Smooth muscle cell (in vitro differentiated cells): ENCODE results near the gene C2orf49. TPM values are rescaled to one million over a fixed set of nuclear protein-coding genes. Genes with fewer than 3 reads are reported as not detected.

Source experiments
- DNase-seq: peaks from one replicate; lab custom pipeline; 2025; ENCODE audit not compliant: unreplicated experiment; lab: John Stamatoyannopoulos, UW
- H2AFZ ChIP-seq: fragments of 200-600 bp; sonication (generic); 2 replicates; pipeline ENCODE4 v1.6.0; 2016; ENCODE audit warnings: antibody characterized with exemption, low read depth, mild to moderate bottlenecking
- H3F3A ChIP-seq: fragments of 200-600 bp; sonication (generic); 2 replicates; pipeline ENCODE4 v1.6.0; 2017; ENCODE audit warnings: antibody characterized with exemption, low read depth
- H3K27ac ChIP-seq: fragments of 200-600 bp; sonication (generic); 2 replicates; pipeline ENCODE4 v1.5.1; 2016; ENCODE audit warnings: low read depth, mild to moderate bottlenecking
- H3K27me3 ChIP-seq: fragments of 200-600 bp; sonication (generic); 2 replicates; pipeline ENCODE4 v1.6.1; 2016; ENCODE audit warnings: low read depth, mild to moderate bottlenecking
- H3K36me3 ChIP-seq: fragments of 200-600 bp; sonication (generic); 2 replicates; pipeline ENCODE4 v1.5.1; 2016; ENCODE audit warnings: low read depth
- H3K4me1 ChIP-seq: fragments of 200-600 bp; sonication (generic); 2 replicates; pipeline ENCODE4 v1.5.1; 2016; ENCODE audit warnings: low read depth
- H3K4me2 ChIP-seq: fragments of 200-600 bp; sonication (generic); 2 replicates; pipeline ENCODE4 v1.6.0; 2016; ENCODE audit warnings: mild to moderate bottlenecking
- H3K4me3 ChIP-seq: fragments of 200-600 bp; sonication (generic); 2 replicates; pipeline ENCODE4 v1.5.1; 2016; ENCODE audit warnings: mild to moderate bottlenecking
- H3K79me2 ChIP-seq: fragments of 200-600 bp; sonication (generic); 2 replicates; pipeline ENCODE4 v1.6.0; 2016; ENCODE audit warnings: low read depth, mild to moderate bottlenecking
- H3K9ac ChIP-seq: fragments of 200-600 bp; sonication (generic); 2 replicates; pipeline ENCODE4 v1.6.0; 2016; ENCODE audit warnings: low read depth
- H3K9me3 ChIP-seq: fragments of 200-600 bp; sonication (generic); replicated peaks from 2 replicates; pipeline ENCODE4 v1.5.1; 2016; ENCODE audit warnings: low read depth
- H4K20me1 ChIP-seq: fragments of 200-600 bp; sonication (generic); 2 replicates; pipeline ENCODE4 v1.6.0; 2016; ENCODE audit warnings: low read depth
- WGBS: methylation state at CpG from one replicate; pipeline ENCODE4 v1.1.7; 2016; ENCODE audit warnings: low lambda C conversion rate; 5-methylcytosine and 5-hydroxymethylcytosine counted together
- polyA plus RNA-seq: library from polyadenylated mRNA; unstranded; fragments of >200 nt; fragmentation: Nextera tagmentation; extraction: Ambion mirVana; gene quantifications from 2 replicates; pipeline ENCODE4 v1.2.1, GENCODE V29; 2016
- total RNA-seq: library from RNA; depleted of rRNA; stranded (reverse); fragments of >200 nt; gene quantifications from 2 replicates; pipeline ENCODE4 v1.2.3, GENCODE V29; 2014
- TF ChIP-seq, protein P1 (sequence below): fragments of 200-600 bp; sonication (generic); IDR thresholded peaks from 2 replicates; pipeline ENCODE4 v1.5.1; 2017; ENCODE audit warnings: borderline replicate concordance, mild to moderate bottlenecking, antibody characterized with exemption; ENCODE audit not compliant: insufficient read depth, poor library complexity, severe bottlenecking

Gene C2orf49
- total and polyA plus RNA-seq, 2 experiments from 2014 or later = 17.9 to 37.7 TPM

DNA sequence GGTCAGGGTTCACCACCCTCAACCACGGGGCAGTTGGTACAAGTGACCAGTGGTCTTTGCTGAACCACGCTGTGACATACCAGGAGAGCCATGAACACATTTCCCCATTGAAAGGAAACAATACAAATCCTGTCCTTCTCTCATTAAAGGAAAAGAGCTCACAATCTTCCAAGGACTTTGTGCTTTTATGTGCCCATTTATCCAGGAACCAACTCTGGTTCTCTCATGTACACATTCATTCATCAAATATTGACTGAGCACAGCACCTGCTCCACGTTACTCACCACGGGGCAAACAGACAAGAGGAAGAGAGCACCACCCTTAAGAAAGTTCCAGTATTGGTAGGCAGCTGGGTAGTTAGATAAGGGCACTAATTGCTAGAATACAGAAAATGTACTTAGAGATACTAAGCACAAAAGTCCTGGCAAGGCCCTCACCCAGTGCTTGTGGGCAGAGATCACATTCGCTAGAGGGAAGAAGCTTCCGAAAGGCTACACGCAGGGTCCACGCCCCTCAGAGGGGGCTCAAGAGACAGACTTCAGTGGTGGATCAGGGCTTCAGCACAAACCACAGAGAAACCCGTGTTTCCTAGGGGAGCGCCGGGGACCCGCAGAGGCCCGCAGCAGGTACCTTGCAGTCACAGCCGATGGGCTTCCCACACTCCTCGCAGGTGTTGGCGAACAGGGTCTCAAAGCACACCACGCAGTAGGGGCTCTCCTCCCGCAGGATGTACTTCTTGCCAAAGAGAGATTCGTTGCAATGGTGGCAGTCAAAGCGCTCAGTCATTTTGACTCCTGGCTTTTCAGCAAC is 48.6 kb downstream of the C2orf49 start:
- H3K9ac ChIP-seq = no peak overlapping the region
- peaks cover 81% of the 10 kb centered on the region for H4K20me1 ChIP-seq
- no peaks in the 10 kb centered on the region for H3K27me3 ChIP-seq
- peaks cover 35% of the 10 kb centered on the region for H3K36me3 ChIP-seq
- H3F3A ChIP-seq = peaks cover 13% of the 10 kb centered on the region
- peaks cover 72% of the 10 kb centered on the region for H3K79me2 ChIP-seq
- no peak overlapping the region for H3K4me2 ChIP-seq
- H2AFZ ChIP-seq = no peak overlapping the region
- H3K4me3 ChIP-seq = no peak overlapping the region
- 98% methylated on average over 20 of the region's 20 CpGs for WGBS
- H3K27ac ChIP-seq = no peak overlapping the region
- H3K9me3 ChIP-seq = no peaks in the 10 kb centered on the region
- peaks cover 4% of the 10 kb centered on the region for H3K4me1 ChIP-seq
- TF ChIP-seq, protein P1, sequence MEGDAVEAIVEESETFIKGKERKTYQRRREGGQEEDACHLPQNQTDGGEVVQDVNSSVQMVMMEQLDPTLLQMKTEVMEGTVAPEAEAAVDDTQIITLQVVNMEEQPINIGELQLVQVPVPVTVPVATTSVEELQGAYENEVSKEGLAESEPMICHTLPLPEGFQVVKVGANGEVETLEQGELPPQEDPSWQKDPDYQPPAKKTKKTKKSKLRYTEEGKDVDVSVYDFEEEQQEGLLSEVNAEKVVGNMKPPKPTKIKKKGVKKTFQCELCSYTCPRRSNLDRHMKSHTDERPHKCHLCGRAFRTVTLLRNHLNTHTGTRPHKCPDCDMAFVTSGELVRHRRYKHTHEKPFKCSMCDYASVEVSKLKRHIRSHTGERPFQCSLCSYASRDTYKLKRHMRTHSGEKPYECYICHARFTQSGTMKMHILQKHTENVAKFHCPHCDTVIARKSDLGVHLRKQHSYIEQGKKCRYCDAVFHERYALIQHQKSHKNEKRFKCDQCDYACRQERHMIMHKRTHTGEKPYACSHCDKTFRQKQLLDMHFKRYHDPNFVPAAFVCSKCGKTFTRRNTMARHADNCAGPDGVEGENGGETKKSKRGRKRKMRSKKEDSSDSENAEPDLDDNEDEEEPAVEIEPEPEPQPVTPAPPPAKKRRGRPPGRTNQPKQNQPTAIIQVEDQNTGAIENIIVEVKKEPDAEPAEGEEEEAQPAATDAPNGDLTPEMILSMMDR = no peak
- DNase-seq = no peak

DNA sequence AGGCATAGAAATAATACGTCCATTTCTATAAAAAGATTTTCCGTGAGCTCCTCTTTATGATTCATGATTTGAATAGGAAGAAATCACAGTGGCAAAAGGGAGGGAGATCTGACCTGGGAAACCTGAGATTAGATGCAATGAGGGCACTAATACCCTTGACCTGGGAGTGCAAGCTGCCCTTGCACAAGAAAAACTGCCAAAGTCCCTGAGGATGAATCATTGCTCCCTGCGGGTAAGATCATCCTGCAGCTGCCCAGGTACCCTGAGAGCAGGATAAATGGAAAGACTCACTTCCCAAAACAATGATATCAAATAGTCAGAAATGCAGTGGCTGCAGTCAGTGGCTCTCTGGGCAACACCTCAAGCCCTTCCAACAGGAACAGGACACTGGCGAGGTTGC is 49.9 kb downstream of the C2orf49 start:
- Histone ChIP-seq H3K4me1 (peaks cover 4% of the 10 kb centered on the region), H2AFZ (no peak overlapping the region), H3K4me2 (no peak overlapping the region), H3K27ac (no peak overlapping the region), H3K27me3 (no peaks in the 10 kb centered on the region), H3K79me2 (peaks cover 84% of the 10 kb centered on the region), H4K20me1 (peaks cover 90% of the 10 kb centered on the region), H3K9ac (no peak overlapping the region), H3K36me3 (peaks cover 35% of the 10 kb centered on the region), H3K4me3 (no peak overlapping the region), H3F3A (peaks cover 9% of the 10 kb centered on the region), H3K9me3 (no peaks in the 10 kb centered on the region)
- TF ChIP-seq, protein P1 = no peak
- DNase-seq = no peak
- 92% methylated on average over 4 of the region's 4 CpGs for WGBS

DNA sequence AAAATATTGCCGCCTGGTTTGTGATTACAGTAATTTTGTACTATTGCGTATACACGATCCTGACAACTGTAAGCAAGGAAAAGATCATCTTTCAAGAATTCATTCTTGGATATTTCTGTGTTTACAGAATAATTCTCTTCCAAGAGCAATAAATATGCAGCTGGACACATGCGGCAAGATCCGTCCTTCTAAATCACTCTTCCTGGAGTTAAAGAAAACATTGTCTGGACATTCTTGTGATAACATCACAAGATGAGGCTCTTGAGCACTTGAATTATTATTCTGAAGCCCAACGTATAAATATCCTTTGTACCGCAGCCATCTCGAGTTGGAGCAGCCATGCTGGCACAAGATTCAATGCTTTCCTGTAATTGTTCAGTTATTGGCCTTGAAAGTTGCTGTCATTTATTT is 51.6 kb downstream of the C2orf49 start:
- no peaks in the 10 kb centered on the region for H3K9me3 ChIP-seq
- 57% methylated on average over 8 of the region's 8 CpGs for WGBS
- H3K36me3 ChIP-seq = peaks cover 21% of the 10 kb centered on the region
- no peak overlapping the region for H3K4me3 ChIP-seq
- no peak for DNase-seq
- H3K79me2 ChIP-seq = peaks cover 94% of the 10 kb centered on the region
- H3K9ac ChIP-seq = no peak overlapping the region
- peaks cover 4% of the 10 kb centered on the region for H3K4me1 ChIP-seq
- peaks cover 97% of the 10 kb centered on the region for H4K20me1 ChIP-seq
- TF ChIP-seq, protein P1 = no peak
- H3K27ac ChIP-seq = peak overlapping the region; percentile 70
- no peak overlapping the region for H2AFZ ChIP-seq
- H3K27me3 ChIP-seq = no peaks in the 10 kb centered on the region
- peaks cover 4% of the 10 kb centered on the region for H3F3A ChIP-seq
- peak overlapping the region; percentile 57 for H3K4me2 ChIP-seq

DNA sequence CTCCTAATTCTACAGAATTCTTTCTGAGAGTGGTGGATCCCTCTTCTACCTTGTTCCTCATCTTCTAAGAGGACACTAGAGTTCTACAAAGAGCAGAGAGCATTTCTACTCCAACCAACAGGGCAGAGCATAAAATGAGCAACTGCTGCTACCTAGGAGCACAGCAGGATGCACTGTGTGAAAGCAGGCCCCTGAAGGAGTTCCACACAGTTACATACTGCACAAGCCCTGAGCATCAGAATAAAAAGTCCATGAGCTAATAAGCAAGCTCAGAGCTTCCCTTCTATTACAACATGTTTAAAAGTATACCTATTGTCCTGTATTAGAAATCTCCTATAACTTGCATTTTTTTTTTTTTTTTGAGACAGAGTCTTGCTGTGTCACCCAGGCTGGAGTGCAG is 53.1 kb downstream of the C2orf49 start:
- H3K9me3 ChIP-seq = no peaks in the 10 kb centered on the region
- no peak overlapping the region for H3K9ac ChIP-seq
- H3K36me3 ChIP-seq = peaks cover 8% of the 10 kb centered on the region
- no peaks in the 10 kb centered on the region for H3K27me3 ChIP-seq
- no peak for DNase-seq
- H3K27ac ChIP-seq = peak overlapping the region; percentile 40
- H3F3A ChIP-seq = peaks cover 4% of the 10 kb centered on the region
- H3K4me3 ChIP-seq = no peak overlapping the region
- TF ChIP-seq, protein P1 = no peak
- H3K4me1 ChIP-seq = peaks cover 4% of the 10 kb centered on the region
- peaks cover 100% of the 10 kb centered on the region for H4K20me1 ChIP-seq
- H3K4me2 ChIP-seq = peak overlapping the region; percentile 1
- H3K79me2 ChIP-seq = peaks cover 94% of the 10 kb centered on the region
- H2AFZ ChIP-seq = no peak overlapping the region
